ENCODE results near the gene CMBL. TPM values are rescaled to one million over a fixed set of nuclear protein-coding genes. Genes with fewer than 3 reads are reported as not detected.
A peak's percentile ranks its signal among the peaks of the same experiment; 100 is the strongest.
"Not testable (repeated sequence)": the region's sequence is repeated elsewhere in the genome, so short reads cannot be mapped to it uniquely, and the experiment has no call there.

Gene CMBL
- total RNA-seq, 1 experiment from 2014 or later: not detected

DNA sequence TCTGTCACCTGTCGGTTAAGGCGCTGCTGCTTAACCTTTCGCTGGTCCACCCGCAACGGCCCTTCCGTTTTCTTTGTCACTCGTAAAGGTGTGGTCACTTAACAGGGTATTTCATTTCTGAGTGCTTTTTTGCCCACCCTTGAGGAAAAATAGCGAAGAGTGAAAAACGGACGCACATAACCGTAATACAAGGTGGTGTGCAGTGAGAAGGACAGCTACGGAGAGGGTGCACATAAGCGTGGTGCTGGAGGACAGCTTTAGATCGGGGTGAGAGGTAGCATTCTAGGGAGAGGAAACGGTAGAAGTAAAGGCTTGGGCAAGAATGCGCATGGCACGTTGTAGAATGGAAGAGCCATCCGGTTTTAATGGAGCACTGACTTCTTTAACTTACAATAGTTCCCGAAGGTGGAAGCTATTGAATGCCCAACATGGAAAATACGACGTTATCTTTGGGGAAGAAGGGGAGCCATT lies 56.9 kb downstream of the CMBL start:
- in situ Hi-C loops (cut with HindIII; ENCODE audit: low pct_unique_long_range_greater_than_20kb, low sequenced_read_pairs): no loop called here
- DNase-seq (ENCODE audit: low read depth, low spot score): no peak

DNA sequence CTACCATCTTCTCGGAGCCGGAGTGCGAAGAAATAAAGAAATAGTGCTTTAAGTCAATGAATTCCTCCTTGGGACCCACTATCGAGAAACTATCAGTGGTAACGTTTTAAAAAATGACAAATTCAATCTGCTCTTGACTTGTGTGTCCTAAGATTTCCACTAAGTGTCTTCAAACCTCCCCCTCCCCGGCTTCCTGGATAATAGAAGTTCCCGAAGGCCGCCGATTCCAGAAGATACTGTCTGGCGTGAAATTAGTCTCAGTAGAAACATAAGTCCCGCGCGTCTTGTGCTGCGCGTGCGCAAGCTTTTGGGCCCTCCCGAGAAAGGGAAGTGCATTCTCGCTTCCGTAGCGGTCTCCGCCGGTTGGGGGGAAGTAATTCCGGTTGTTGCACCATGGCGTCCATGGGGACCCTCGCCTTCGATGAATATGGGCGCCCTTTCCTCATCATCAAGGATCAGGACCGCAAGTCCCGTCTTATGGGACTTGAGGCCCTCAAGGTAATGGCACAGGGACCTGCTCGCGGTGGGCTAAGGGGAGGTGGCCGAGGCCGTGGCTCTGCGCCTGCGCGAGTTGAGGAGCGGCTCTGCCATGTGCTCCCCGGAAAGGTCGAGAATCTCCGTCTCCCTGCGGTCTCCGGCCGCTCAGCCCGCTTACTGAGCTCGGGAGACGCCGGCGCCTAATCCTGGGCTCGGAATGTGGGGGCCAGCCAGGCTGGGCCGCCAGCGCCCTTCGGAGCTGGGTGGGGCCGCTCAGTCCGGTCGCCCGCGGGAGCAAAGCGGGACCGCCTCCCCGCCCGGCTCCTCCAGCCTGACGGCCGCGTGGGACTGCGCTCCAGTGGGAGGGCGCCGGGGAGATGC lies 57.5 kb downstream of the CMBL start, which contains the start of gene CCT5:
CCT5 (plus strand) TSS at position 333 of the 858 bp plus-strand sequence; CDS start at position 394, 61 bp downstream.
- peak; percentile 100 for DNase-seq (ENCODE audit: low read depth, low spot score)
- in situ Hi-C loops (cut with HindIII; ENCODE audit: low pct_unique_long_range_greater_than_20kb, low sequenced_read_pairs): no loop called here

DNA sequence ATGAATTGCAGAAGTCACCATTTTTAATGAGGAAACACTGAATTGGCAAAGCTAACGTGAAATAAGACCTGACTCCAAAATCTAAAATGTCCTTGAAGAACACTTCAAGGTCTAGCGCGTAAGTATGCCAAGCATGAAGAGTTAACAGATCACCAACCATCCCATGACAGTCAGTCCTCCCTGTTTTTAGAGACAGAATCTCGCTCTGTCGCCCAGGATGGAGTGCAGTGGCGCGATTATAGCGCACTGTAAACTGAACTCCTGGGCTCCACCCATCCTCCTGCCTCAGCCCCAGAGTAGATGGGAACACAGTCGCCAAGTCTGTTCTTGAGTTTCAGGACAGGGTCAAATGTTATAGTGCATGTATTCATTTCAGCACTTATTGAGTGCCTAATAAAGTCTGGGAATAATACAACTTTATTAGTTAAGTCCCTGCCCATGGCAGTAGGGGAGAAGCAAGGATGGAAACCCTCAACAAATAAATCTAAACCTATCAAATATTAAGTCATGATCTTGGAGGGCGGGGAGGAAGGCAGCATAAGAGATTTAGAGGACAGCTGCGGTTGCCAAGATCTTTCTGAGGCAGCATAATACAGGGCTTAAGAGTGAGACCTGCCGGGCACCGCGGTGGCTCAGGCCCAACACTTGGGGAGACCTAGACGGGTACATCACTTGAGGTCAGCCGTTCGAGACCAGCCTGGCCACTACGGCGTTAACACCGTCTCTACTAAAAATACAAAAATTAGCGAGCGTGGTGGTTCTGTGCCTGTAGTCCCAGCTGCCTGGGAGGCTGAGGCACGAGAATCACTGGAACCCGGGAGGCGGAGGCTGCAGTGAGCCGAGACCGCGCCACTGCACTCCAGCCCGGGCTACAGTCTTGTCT lies 59.1 kb downstream of the CMBL start:
- in situ Hi-C loops (cut with HindIII; ENCODE audit: low pct_unique_long_range_greater_than_20kb, low sequenced_read_pairs): no loop called here
- no peak for DNase-seq (ENCODE audit: low read depth, low spot score)

DNA sequence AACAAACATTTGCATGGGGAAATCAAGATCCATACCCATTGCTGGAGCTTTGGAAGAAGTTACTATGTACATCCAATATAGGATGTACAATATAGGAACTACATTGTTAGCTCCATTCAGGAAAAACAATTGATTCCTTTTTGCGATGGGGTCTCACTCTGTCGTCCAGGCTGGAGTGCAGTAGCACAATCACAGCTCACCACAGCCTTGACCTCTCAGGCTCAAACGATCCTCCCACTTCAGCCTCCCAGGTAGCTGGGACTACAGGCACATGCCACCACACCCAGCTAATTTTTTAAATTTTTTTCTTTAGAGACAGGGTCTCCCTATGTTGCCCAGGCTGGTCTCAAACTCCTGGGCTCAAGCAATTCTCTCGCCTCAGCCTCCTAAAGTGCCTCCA lies 60.5 kb downstream of the CMBL start:
- in situ Hi-C loops (cut with HindIII; ENCODE audit: low pct_unique_long_range_greater_than_20kb, low sequenced_read_pairs); DNase-seq (ENCODE audit: low read depth, low spot score): not testable (repeated sequence)

DNA sequence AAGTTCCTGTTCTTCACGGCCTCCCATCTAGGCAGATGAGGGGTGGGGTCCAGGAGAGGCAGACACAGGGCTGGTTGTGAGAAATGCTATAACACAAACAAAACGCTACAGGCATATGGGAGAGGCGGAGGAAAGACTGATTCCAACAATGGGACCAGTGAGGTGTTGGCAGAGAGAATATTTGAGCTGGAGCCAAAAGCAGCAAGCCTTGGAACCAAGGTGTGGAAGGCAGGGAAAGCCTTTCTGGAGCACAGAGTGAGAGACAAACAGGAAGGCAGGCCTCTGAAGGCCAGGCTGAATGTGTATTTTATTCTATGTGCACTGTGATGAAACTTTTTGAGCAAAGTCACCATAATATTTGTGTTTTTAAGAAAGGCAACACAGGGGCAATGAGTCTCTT lies 60.9 kb downstream of the CMBL start:
- in situ Hi-C loops (cut with HindIII; ENCODE audit: low pct_unique_long_range_greater_than_20kb, low sequenced_read_pairs): no loop called here
- no peak for DNase-seq (ENCODE audit: low read depth, low spot score)

DNA sequence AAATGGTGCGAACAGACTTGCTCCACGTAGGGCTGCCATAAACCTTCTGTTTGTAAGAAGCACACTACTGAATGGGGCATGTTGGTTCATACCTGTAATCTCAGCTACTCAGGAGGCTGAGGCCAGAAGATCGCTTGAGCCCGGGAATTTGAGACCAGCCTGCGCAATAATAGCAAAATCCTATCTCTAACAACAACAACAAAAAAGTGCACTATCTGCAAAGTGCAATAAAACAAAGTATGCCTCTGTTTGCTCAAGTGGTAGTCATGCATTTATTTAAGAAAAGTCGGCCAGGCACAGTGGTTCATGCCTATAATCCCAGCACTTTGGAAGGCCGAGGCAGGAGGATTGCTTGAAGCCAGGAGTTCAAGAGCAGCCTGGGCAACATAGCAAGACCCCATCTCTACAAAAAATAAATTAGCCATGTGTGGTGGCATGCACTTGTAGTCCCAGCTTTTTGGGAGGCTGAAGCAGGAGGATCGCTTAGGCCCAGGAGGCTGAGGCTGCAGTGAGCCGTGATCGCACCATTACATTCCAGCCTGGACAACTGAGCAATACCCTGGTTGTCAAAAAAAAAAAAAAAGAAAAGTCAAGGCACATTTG lies 63.3 kb downstream of the CMBL start:
- in situ Hi-C loops (cut with HindIII; ENCODE audit: low pct_unique_long_range_greater_than_20kb, low sequenced_read_pairs): no loop called here
- DNase-seq (ENCODE audit: low read depth, low spot score): no peak

DNA sequence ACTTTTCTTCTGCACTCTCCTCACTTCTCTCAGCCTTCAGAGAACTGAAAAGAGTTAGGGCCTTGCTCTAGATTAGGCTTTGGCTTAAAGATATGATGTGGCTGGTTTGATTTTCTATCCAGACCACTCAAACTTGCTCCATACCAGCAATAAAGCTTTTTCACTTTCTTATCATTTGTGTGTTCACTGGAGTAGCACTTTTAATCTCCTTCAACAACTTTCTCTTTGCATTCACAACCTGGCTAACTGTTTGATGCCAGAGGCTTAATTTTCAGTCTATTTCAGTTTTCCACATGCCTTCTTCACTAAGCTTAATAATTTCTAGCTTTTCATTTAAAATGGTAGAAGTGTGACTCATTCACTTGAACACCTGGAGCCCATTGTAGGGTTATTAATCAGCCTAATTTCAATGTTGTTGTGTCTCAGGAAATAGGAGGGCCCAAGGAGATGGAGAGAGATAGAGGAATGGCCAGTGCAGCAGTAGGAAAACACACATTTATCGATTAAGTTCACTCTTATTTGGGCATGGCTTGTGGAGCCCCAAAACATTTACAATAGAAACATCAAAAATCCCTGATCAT lies 64.0 kb downstream of the CMBL start:
- in situ Hi-C loops (cut with HindIII; ENCODE audit: low pct_unique_long_range_greater_than_20kb, low sequenced_read_pairs): no loop called here
- no peak for DNase-seq (ENCODE audit: low read depth, low spot score)

DNA sequence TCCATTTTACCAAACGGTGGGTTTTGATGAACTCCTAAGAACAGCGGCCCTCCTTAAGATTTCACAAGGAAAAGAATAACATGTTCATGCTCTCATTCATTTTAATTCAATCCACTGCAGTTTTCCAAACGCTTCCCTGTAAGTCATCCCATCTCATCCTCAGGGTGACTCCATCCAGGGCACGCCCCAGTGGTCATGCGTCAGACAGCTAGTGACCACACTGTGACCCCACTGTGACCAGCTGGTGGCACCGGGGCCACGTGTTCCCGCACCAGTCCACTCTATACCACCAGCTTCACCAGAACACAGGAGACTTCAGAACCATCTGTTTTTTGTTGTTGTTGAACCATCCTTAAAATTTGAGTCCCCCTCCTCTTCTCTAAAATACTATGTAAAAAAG lies 72.4 kb downstream of the CMBL start:
- no peak for DNase-seq (ENCODE audit: low read depth, low spot score)
- in situ Hi-C loops (cut with HindIII; ENCODE audit: low pct_unique_long_range_greater_than_20kb, low sequenced_read_pairs): no loop called here

DNA sequence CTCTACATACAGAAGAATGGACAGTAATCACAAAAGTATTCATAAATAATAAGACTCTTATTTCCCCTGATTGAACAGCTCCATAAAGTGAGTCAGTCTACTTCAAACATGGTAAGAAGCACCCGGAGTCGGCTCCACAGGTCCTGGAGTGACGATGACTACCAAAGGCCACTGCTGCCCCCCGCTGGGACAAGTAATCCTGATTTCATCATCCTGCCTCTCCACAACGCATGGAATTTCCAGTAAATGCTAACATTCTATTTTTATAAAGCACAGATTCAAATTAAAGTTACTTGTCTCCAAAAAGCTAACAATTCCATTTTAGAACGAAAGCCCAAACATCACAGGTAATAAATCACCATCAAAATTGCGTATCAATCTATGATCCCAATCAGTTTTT lies 74.2 kb downstream of the CMBL start:
- DNase-seq (ENCODE audit: low read depth, low spot score): peak; percentile 71
- in situ Hi-C loops (cut with HindIII; ENCODE audit: low pct_unique_long_range_greater_than_20kb, low sequenced_read_pairs): no loop called here

DNA sequence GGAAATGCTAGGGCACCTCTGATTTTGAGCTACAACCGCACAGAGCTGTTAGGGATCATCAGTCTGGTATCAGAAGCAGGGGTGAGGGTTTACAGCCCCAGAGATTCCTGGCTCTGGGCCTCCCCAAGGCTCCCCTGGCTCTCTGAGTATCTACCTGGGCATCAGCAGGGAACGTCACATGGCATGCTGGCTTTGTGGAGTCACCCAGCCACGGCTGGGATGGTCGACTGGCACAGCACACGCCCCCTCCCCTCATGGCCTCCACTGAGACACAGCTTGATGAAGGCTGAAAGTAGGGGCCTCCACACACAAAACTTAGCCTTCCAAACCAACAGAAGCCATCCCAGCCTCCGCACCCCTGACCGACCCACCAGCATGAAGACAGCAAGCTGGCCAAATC lies 74.7 kb downstream of the CMBL start:
- in situ Hi-C loops (cut with HindIII; ENCODE audit: low pct_unique_long_range_greater_than_20kb, low sequenced_read_pairs): no loop called here
- no peak for DNase-seq (ENCODE audit: low read depth, low spot score)

DNA sequence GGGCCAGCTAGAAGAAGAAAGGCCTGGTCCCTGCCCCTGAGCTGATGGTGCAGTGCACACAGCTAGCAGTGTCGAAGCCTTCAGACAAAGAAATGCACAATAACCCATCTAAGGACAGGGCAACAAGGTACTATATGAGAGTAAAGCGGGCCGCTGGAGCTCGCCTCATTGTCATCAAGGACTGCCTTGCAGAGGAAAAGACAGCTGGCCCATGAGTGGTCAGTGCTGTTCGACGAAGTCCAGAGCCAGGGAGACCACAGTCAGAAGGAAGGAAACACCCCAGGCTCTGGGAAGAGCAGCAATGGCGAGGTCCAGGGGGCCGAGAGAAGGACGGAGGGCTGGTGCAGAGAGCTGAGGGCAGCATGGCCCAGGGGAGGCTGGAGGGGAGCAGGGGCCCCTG lies 75.3 kb downstream of the CMBL start:
- DNase-seq (ENCODE audit: low read depth, low spot score): no peak
- in situ Hi-C loops (cut with HindIII; ENCODE audit: low pct_unique_long_range_greater_than_20kb, low sequenced_read_pairs): no loop called here

DNA sequence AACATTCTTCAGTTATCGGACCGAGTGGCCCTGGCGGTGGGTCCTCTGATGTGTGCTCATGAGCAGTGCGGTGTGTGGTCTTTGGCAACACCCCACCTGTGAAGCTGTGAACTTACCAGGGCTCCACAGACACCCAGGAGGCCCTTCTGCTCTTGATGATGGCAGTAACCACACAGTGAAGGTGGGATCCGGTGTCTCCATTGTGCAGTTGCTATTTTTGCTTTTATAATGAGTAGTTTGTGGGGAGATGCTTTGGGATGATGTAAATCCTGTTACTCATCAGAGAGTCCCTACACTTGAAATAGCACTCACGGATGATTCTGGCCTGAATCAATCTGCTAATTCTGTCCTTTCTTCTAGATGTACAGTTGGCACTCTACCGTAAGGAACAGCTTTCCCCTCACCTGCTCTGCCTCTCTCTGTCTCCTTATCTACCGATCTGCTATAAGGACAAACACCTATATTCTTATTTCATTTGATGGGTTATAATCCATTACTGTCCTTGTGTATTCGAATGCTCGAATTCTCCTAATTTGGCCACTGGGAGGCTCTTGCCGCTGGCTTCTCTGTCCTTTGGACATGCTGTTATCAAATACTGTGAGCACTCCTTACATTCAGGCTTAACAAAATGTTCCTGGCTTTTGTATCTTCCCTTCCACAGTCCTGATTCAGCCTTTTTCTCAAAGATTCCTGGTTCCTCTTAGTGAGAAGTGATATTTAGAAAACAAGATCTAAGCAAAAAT lies 78.2 kb downstream of the CMBL start:
- in situ Hi-C loops (cut with HindIII; ENCODE audit: low pct_unique_long_range_greater_than_20kb, low sequenced_read_pairs): no loop called here
- DNase-seq (ENCODE audit: low read depth, low spot score): no peak

DNA sequence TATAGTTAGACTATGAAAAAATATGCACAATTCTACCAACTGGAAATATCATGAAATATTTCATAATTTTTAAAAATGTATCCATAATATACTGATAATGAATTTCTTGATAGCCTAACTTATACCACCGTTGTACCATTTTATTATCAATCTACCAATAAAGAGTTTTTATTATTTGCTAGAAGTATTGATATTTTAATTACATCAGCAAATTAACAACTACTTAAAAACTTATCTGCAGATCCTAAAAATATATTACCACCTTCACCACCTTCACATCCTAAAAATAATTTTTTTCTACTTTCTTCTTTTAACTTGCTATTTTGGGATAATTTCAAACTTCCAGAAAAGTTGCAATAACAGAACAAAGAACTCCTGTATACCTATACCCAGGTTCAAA lies 79.4 kb downstream of the CMBL start:
- in situ Hi-C loops (cut with HindIII; ENCODE audit: low pct_unique_long_range_greater_than_20kb, low sequenced_read_pairs): no loop called here
- no peak for DNase-seq (ENCODE audit: low read depth, low spot score)

Small RNA genes within 50 kb of the gene (small RNA-seq; reads per million reads assigned to genes)
- gene RF00019: 0 reads per million in 2 experiments

Other genes with a start within 250 kb of the CMBL start
- gene ATPSCKMT, start 58.0 kb downstream of the CMBL start, total RNA-seq (2014; rRNA removed; shearing (Covaris generic)): 33.8 and 40.7 TPM in 2 replicates
- 1,160 and 1,344 TPM in 2 replicates for gene CCT5, start 57.6 kb downstream of the CMBL start, total RNA-seq (2014; rRNA removed; shearing (Covaris generic))
- gene MARCHF6, start 45.8 kb upstream of the CMBL start, total RNA-seq (2014; rRNA removed; shearing (Covaris generic)): 73.0 and 75.8 TPM in 2 replicates
- 0.83 and 1.2 TPM in 2 replicates for gene ROPN1L, start 134.0 kb upstream of the CMBL start, total RNA-seq (2014; rRNA removed; shearing (Covaris generic))

All from SK-MEL-5 (cell line).